ENCODE results near the gene USP2. TPM values are rescaled to one million over a fixed set of nuclear protein-coding genes. Genes with fewer than 3 reads are reported as not detected.

USP2 gene
- total RNA-seq, 1 experiment from 2014 or later = 14.4 TPM

- no TSS peak for BruUV-seq (replicated peaks)
- peaks cover 3% of the 10 kb centered on the region for H3K27me3 Mint-ChIP-seq (ENCODE audit: insufficient read depth, unreplicated experiment)
- Histone ChIP-seq H3K4me1 (peaks cover 30% of the 10 kb centered on the region), H3K27me3 (replicated peaks; ENCODE audit: control insufficient read depth, insufficient read depth, low read length) (no peaks in the 10 kb centered on the region; the same call in 1 of the 2 replicates), H3K9me3 (no peaks in the 10 kb centered on the region), H3K4me3 (ENCODE audit: low read depth, low read length) (no peak overlapping the region), H3K36me3 (ENCODE audit: control insufficient read depth, insufficient read depth, low read length) (no peaks in the 10 kb centered on the region)
- no peak overlapping the region for H3K4me3 Mint-ChIP-seq (ENCODE audit: unreplicated experiment)
- intact Hi-C loops (cut with micrococcal nuclease; ENCODE audit: unreplicated experiment) = no loop called here
- no peak for DNase-seq
- TF ChIP-seq CTCF (IDR thresholded peaks at IDR 0.05; ENCODE audit: insufficient read depth in 1 of 2, low read depth in 1 of 2, low read length in 1 of 2, severe bottlenecking in 1 of 2, unreplicated experiment in 1 of 2) = no peak
- H3K36me3 Mint-ChIP-seq (ENCODE audit: insufficient read depth, unreplicated experiment) = peaks cover 5% of the 10 kb centered on the region
- H3K4me1 Mint-ChIP-seq (ENCODE audit: low read depth, unreplicated experiment) = peaks cover 22% of the 10 kb centered on the region
- ChIA-PET CTCF (interaction anchor here (0.6 to 7.8 kb wide), 2 partner anchors 20 to 30 kb away, joined by 3 to 220 read pairs; no protein-coding TSS in a partner anchor), POLR2A (interaction anchor here (1.7 kb wide), 1 partner anchor 26 kb away, joined by 6 read pairs; no protein-coding TSS in a partner anchor)
- H3K9me3 Mint-ChIP-seq (ENCODE audit: unreplicated experiment) = no peaks in the 10 kb centered on the region
- H3K27ac Mint-ChIP-seq (ENCODE audit: unreplicated experiment) = no peak overlapping the region
Measured at GRCh38 chr11:119342023-119342300, 39.5 kb downstream of the USP2 start.

DNA sequence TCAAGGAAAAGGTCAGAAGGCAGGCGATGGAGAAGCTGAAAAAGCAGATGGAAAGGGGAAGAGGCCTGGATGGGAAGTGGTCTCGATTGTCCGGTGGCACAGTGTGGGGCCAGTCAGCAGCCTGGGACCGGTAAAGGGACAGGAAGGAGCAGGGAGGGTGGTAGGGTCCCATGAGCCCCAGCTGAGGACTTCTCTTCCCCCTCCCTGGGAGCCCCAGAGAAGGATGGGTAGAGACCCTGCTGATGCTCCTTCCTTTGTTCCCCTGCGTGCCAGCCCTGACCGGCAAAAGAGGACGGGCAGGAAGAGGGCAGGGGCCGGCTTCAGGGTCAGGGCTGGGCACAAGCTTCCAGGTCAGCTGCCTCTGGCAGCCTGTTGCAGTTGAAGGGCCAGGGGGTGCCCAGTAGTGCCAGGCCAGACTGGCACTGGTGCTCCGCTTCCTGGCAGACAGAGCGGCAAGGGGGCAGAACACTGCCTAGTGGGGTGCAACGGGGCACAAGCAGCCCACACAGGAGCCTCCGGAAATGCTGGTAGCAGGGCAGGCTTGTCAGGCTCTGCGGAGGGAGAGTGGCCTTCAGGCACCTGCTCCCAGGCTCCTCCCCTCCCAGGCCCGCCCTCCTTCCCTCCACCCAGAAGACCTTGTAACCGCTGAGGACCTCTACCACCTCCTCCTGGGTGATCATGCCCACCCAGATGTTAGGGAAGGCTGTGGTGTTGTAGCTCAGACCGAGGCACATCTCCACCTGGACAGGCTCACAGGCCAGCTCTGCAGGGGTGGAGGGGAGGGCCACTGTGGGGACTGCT, 40.1 kb downstream of the USP2 start:
- ChIA-PET POLR2A (interaction anchor here (1.7 kb wide), 1 partner anchor 27 kb away, joined by 6 read pairs; no protein-coding TSS in a partner anchor), CTCF (interaction anchor here (1.5 to 7.8 kb wide), 4 partner anchors 20 to 39 kb away, joined by 14 to 220 read pairs (median 78); partner anchors contain the start of gene USP2)
- H3K36me3 Mint-ChIP-seq (ENCODE audit: insufficient read depth, unreplicated experiment) = peaks cover 5% of the 10 kb centered on the region
- peak overlapping the region; percentile 48 for H3K4me3 Mint-ChIP-seq (ENCODE audit: unreplicated experiment)
- Histone ChIP-seq H3K27me3 (replicated peaks; ENCODE audit: control insufficient read depth, insufficient read depth, low read length) (no peaks in the 10 kb centered on the region; the same call in 1 of the 2 replicates), H3K9me3 (no peaks in the 10 kb centered on the region), H3K4me1 (peaks cover 30% of the 10 kb centered on the region), H3K4me3 (ENCODE audit: low read depth, low read length) (no peak overlapping the region), H3K36me3 (ENCODE audit: control insufficient read depth, insufficient read depth, low read length) (0 out of 2 replicates have a peak, but pooled peaks cover under 1% of the 10 kb centered on the region)
- no TSS peak for BruUV-seq (replicated peaks)
- H3K9me3 Mint-ChIP-seq (ENCODE audit: unreplicated experiment) = no peaks in the 10 kb centered on the region
- DNase-seq = no peak
- H3K4me1 Mint-ChIP-seq (ENCODE audit: low read depth, unreplicated experiment) = peaks cover 24% of the 10 kb centered on the region
- peaks cover 3% of the 10 kb centered on the region for H3K27me3 Mint-ChIP-seq (ENCODE audit: insufficient read depth, unreplicated experiment)
- no peak overlapping the region for H3K27ac Mint-ChIP-seq (ENCODE audit: unreplicated experiment)
- intact Hi-C loops (cut with micrococcal nuclease; ENCODE audit: unreplicated experiment) = no loop called here
- no peak for TF ChIP-seq CTCF (IDR thresholded peaks at IDR 0.05; ENCODE audit: insufficient read depth in 1 of 2, low read depth in 1 of 2, low read length in 1 of 2, severe bottlenecking in 1 of 2, unreplicated experiment in 1 of 2)

GRCh38 chr11:119340335-119341221, 40.9 kb downstream of the USP2 start, which contains the start of gene C1QTNF5:
C1QTNF5 (minus strand) TSS chr11:119340883; CDS start chr11:119340397, 486 bp downstream.
- BruUV-seq (replicated peaks) = no TSS peak
- Mint-ChIP-seq H3K27ac (ENCODE audit: unreplicated experiment) (no peak within 1 kb of the TSS), H3K27me3 (ENCODE audit: insufficient read depth, unreplicated experiment) (peaks cover 3% of the 10 kb centered on the region), H3K4me1 (ENCODE audit: low read depth, unreplicated experiment) (peaks cover 29% of the 10 kb centered on the region), H3K4me3 (ENCODE audit: unreplicated experiment) (peak within 1 kb of the TSS; percentile 69), H3K9me3 (ENCODE audit: unreplicated experiment) (no peaks in the 10 kb centered on the region), H3K36me3 (ENCODE audit: insufficient read depth, unreplicated experiment) (peaks cover 10% of the 10 kb centered on the region)
- intact Hi-C loops (cut with micrococcal nuclease; ENCODE audit: unreplicated experiment) = no loop called here
- peak within 1 kb of the TSS; percentile 45 for H3K4me3 ChIP-seq (ENCODE audit: low read depth, low read length)
- peaks cover 30% of the 10 kb centered on the region for H3K4me1 ChIP-seq
- ChIA-PET CTCF (interaction anchor here (0.6 to 7.8 kb wide), 24 partner anchors 7 to 273 kb away, joined by 3 to 220 read pairs (median 6); partner anchors contain the start of genes HINFP, HMBS, USP2 and VPS11), POLR2A (interaction anchor here (0.7 to 1.7 kb wide), 4 partner anchors 20 to 38 kb away, joined by 3 to 13 read pairs (median 5); no protein-coding TSS in a partner anchor)
- no peaks in the 10 kb centered on the region; the same call in 1 of the 2 replicates for H3K27me3 ChIP-seq (replicated peaks; ENCODE audit: control insufficient read depth, insufficient read depth, low read length)
- H3K9me3 ChIP-seq = no peaks in the 10 kb centered on the region
- no peak for TF ChIP-seq CTCF (IDR thresholded peaks at IDR 0.05; ENCODE audit: insufficient read depth in 1 of 2, low read depth in 1 of 2, low read length in 1 of 2, severe bottlenecking in 1 of 2, unreplicated experiment in 1 of 2)
- H3K36me3 ChIP-seq (ENCODE audit: control insufficient read depth, insufficient read depth, low read length) = 0 out of 2 replicates have a peak, but pooled peaks cover 1% of the 10 kb centered on the region
- DNase-seq = no peak
